ENCODE results near the gene MDGA2. TPM values are rescaled to one million over a fixed set of nuclear protein-coding genes. Genes with fewer than 3 reads are reported as not detected.
A peak's percentile ranks its signal among the peaks of the same experiment; 100 is the strongest.

MDGA2 gene
- total and polyA plus RNA-seq, 8 donors, result 0.14 to 2.9 TPM; not detected in 6

DNA sequence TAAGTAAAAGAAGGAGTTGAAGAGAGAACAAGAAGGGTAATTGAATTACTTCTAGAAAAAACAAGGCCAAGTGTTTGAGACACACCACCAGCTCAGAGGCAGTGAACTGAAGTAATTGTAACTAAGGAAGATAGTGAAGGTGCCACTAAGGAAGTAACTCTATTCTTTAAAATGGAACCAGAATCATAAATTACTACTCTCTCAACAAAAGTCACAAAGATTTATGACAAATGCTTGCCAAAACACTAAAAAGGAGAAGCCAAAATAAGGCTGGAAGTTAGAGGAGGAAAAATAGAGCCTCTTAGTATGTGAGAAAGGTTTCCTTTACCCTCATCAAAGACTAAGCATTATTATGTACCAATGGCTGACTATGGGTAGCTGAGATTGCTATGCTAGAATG, 208.5 kb downstream of the MDGA2 start:
- Histone ChIP-seq H3K36me3 (no peaks in the 10 kb centered on the region), H3K4me3 (no peak overlapping the region), H3K27ac (no peak overlapping the region), H3K27me3 (no peaks in the 10 kb centered on the region), H3K9me3 (no peaks in the 10 kb centered on the region), H3K4me1 (no peaks in the 10 kb centered on the region)
- TF ChIP-seq POLR2A (IDR thresholded peaks at IDR 0.05), result no peak
- no peak for TF ChIP-seq EP300 (IDR thresholded peaks at IDR 0.05)
- TF ChIP-seq POLR2AphosphoS5 (IDR thresholded peaks at IDR 0.05), result no peak
- TF ChIP-seq, protein P1, sequence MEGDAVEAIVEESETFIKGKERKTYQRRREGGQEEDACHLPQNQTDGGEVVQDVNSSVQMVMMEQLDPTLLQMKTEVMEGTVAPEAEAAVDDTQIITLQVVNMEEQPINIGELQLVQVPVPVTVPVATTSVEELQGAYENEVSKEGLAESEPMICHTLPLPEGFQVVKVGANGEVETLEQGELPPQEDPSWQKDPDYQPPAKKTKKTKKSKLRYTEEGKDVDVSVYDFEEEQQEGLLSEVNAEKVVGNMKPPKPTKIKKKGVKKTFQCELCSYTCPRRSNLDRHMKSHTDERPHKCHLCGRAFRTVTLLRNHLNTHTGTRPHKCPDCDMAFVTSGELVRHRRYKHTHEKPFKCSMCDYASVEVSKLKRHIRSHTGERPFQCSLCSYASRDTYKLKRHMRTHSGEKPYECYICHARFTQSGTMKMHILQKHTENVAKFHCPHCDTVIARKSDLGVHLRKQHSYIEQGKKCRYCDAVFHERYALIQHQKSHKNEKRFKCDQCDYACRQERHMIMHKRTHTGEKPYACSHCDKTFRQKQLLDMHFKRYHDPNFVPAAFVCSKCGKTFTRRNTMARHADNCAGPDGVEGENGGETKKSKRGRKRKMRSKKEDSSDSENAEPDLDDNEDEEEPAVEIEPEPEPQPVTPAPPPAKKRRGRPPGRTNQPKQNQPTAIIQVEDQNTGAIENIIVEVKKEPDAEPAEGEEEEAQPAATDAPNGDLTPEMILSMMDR (IDR thresholded peaks at IDR 0.05), result no peak
- intact Hi-C loops (cut with DNase I; ENCODE audit: low total_unique reads), result no loop called here
- no peak for DNase-seq

DNA sequence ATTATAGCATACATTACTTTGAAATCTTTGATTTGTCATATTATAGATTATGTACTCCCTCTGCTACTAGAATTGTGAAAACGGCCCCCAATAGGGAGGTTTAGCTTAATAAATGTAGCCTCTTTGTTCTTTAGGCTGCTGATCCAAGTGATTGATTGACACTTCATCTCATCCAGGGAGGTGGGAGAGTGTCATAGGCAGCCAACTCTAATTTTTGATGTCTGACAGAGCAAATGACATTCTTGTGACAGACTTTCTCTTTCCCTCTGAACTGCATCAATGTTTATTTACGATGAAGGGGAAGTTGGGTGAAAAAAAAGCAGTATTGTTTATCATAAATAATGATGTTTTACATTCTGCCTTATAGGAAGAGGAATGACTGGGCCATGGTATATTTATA, 221.4 kb downstream of the MDGA2 start:
- Histone ChIP-seq H3K36me3 (no peaks in the 10 kb centered on the region), H3K27ac (no peak overlapping the region), H3K27me3 (no peaks in the 10 kb centered on the region), H3K4me1 (no peaks in the 10 kb centered on the region), H3K9me3 (no peaks in the 10 kb centered on the region), H3K4me3 (no peak overlapping the region)
- WGBS, 5 donors, result 50 to 71% (median 66%) methylated on average over 2 of the region's 2 CpGs
- no peak for TF ChIP-seq EP300 (IDR thresholded peaks at IDR 0.05)
- no peak for TF ChIP-seq POLR2AphosphoS5 (IDR thresholded peaks at IDR 0.05)
- no peak for TF ChIP-seq POLR2A (IDR thresholded peaks at IDR 0.05)
- TF ChIP-seq, protein P1 (IDR thresholded peaks at IDR 0.05), result no peak
- no peak for DNase-seq
- intact Hi-C loops (cut with DNase I; ENCODE audit: low total_unique reads), result no loop called here

DNA sequence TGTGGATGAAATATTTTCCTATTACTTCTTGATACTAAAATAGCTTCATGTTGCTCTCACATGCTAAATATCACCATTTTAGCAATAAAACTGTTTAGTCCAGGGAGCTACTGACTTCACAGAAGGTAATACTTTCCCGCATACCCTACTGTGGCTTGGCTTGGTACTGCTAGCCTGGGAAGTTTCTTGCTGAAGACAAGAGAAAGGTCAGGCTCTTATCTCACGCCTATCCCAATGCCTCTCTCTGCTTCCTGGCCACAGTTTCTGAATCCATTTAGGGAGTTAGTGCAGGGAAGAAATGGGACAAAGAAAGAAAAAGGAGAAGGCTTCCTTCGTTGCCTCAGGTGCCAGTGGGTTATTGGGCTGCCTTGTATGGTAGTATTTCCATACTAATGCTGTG, 228.3 kb downstream of the MDGA2 start:
- no peak overlapping the region for H3K4me3 ChIP-seq
- no peaks in the 10 kb centered on the region for H3K36me3 ChIP-seq
- no peaks in the 10 kb centered on the region for H3K4me1 ChIP-seq
- no peak overlapping the region for H3K27ac ChIP-seq
- TF ChIP-seq, protein P1 (IDR thresholded peaks at IDR 0.05), result no peak
- no peak for TF ChIP-seq EP300 (IDR thresholded peaks at IDR 0.05)
- TF ChIP-seq POLR2A (IDR thresholded peaks at IDR 0.05), result no peak
- no peak for TF ChIP-seq POLR2AphosphoS5 (IDR thresholded peaks at IDR 0.05)
- 56 to 79% (median 60%) methylated on average over 3 of the region's 3 CpGs for WGBS, 5 donors
- no peaks in the 10 kb centered on the region for H3K27me3 ChIP-seq
- H3K9me3 ChIP-seq, result no peaks in the 10 kb centered on the region
- no peak for DNase-seq
- intact Hi-C loops (cut with DNase I; ENCODE audit: low total_unique reads), result no loop called here

DNA sequence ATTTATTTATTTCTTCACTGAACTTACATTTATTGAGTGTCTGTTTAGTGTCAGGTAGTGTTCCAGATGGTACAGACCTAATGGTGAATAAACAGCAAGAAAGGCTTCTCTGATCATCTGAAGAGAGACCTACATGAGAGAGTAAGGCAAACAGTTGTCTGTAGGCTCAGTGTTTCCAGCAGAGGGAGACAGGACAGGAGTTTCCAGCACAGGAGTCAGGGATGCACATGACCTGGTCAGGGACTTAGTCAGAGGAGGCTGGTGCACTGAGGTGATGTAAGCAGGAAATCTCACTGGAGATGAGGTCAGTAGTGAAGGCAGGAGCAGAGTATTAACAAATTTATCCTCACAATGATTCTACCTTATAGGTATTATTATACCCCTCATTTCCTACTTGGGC, 233.2 kb downstream of the MDGA2 start:
- TF ChIP-seq POLR2AphosphoS5 (IDR thresholded peaks at IDR 0.05), result no peak
- TF ChIP-seq, protein P1 (IDR thresholded peaks at IDR 0.05), result no peak
- TF ChIP-seq EP300 (IDR thresholded peaks at IDR 0.05), result no peak
- no peak for TF ChIP-seq POLR2A (IDR thresholded peaks at IDR 0.05)
- Histone ChIP-seq H3K4me1 (peaks cover 0 to 12% (median 3%) of the 10 kb centered on the region in 4 donors), H3K9me3 (no peaks in the 10 kb centered on the region), H3K27me3 (no peaks in the 10 kb centered on the region), H3K36me3 (no peaks in the 10 kb centered on the region), H3K4me3 (no peak overlapping the region), H3K27ac (no peak overlapping the region)
- intact Hi-C loops (cut with DNase I; ENCODE audit: low total_unique reads), result no loop called here
- DNase-seq, result peak in 1 of 2 donors; percentile 29

All from stomach (tissue), 9 donors.